ENCODE data around the gene ZNF677.
"Not testable (repeated sequence)": the region's sequence is repeated elsewhere in the genome, so short reads cannot be mapped to it uniquely, and the experiment has no call there.

ZNF677 gene

DNA sequence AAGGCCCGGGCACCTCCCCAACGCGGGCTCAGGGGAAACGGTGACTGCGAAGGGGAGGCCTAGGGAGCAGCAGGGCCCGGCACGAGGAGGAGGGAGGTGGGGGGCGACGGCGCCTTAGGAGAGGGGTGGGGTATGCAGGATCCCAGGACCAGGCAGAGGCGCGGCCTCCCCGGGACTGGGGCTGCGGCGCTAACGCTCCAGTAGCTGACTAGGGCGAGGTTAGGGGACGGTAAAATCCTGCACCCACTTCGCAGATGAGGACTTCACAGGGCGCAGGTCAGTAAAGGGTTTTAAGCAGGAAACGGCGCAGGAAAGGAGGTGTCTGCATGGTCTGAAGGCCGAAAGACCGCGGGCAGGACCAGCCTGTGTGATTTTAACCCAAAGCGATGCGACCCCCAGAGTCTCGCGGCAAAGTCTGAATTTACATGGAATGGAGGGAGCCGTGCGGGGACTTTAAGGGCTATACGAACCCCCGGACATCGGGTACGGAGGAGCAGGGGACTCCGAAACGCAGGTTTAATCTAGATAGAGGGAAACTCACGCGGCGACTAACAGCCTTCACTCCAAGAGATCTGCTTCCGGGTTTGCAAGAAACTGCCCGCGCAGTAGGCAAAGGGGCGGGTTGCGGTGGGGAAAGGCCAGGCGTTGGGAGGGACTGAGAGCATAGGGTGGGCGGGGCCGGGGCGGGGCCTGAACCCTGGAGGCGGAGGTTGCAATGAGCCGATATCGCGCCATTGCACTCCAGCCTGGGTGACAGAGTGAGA lies 61.7 kb downstream of the ZNF677 start, which contains the start of gene ZNF665:
Gene ZNF665 (minus strand): TSS at position 588 of the 764 bp plus-strand sequence. CDS start 10,460 bp downstream, outside the sequence.
- DNase-seq: peak; percentile 73

DNA sequence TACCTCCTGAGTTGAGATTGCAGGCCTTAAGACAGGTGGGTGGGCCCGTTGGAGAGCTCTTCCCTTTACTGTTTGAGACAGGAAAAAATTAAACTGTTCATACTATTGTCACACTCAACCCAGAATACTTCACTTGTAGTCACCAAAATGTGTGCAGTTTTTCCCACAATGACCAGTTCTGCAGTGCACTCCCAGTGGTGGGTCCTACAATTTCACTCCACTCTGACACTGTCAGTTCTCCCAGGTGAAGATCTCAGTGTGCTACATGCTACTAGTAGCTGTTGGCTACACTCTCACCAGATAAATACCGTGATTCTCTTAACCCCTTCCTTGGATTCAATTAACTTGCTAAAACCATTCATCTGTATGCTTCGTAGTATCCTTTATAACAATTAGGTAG lies 64.4 kb downstream of the ZNF677 start:
- no peak for DNase-seq

DNA sequence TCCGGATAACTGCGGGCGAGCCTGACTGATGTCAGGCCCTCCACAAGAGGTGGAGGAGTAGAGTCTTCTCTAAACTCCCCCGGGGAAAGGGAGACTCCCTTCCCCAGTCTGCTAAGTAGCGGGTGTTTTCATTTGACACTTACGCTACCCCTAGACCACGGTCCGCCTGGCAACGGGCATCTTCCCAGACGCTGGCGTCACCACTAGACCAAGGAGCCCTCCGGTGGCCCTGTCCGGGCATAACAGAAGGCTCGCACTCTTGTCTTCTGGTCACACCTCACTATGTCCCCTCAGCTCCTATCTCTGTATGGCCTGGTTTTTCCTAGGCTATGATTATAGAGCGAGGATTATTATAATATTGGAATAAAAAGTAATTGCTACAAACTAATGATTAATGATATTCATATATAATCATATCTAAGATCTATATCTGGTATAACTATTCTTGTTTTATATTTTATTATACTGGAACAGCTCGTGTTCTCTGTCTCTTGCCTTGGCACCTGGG lies 64.9 kb downstream of the ZNF677 start:
- DNase-seq: not testable (repeated sequence)
